ENCODE measurements around the gene ATM.

- TF ChIP-seq CTCF (IDR thresholded peaks at IDR 0.05) (no peak), EZH2 (IDR thresholded peaks at IDR 0.05; ENCODE audit: borderline replicate concordance, insufficient read depth, low read depth, low read length, poor library complexity, severe bottlenecking) (no peak)
These were observed 4.4 kb upstream of the ATM start for GRCh38 chr11:108218455-108218854.
